Measurements from ENCODE around the gene SMCO3. TPM values are rescaled to one million over a fixed set of nuclear protein-coding genes. Genes with fewer than 3 reads are reported as not detected.

The SMCO3 gene
- total and polyA plus RNA-seq, 2 of the 13 experiments (the other 11 are each of a cell fraction or from before 2014, with no cell fraction given), result 0.29 to 0.42 TPM

- TF ChIP-seq PHF20 (CRISPR knock-in tag; IDR thresholded peaks at IDR 0.05), result no peak
- TF ChIP-seq CC2D1A (CRISPR knock-in tag; IDR thresholded peaks at IDR 0.05), result no peak
- TF ChIP-seq ZNF292 (CRISPR knock-in tag; IDR thresholded peaks at IDR 0.05; ENCODE audit: borderline replicate concordance, low read depth), result no peak
- no peak for TF ChIP-seq ZFYVE20 (CRISPR knock-in tag; IDR thresholded peaks at IDR 0.05; ENCODE audit: borderline replicate concordance, low read depth)
- no peak for TF ChIP-seq ZNF280B (CRISPR knock-in tag; IDR thresholded peaks at IDR 0.05; ENCODE audit: borderline replicate concordance)
- TF ChIP-seq ZNF230 (CRISPR knock-in tag; IDR thresholded peaks at IDR 0.05), result no peak
- no peak for TF ChIP-seq ZNF264 (CRISPR knock-in tag; IDR thresholded peaks at IDR 0.05)
- no peak for TF ChIP-seq ATF3 (CRISPR knock-in tag; IDR thresholded peaks at IDR 0.05)
- no peak for TF ChIP-seq THAP9 (CRISPR knock-in tag; IDR thresholded peaks at IDR 0.05; ENCODE audit: borderline replicate concordance)
- TF ChIP-seq ZNF564 (CRISPR knock-in tag; IDR thresholded peaks at IDR 0.05), result no peak
- no peak for TF ChIP-seq AKAP8 (CRISPR knock-in tag; IDR thresholded peaks at IDR 0.05)
These were observed 26.6 kb upstream of the SMCO3 start (continued) for GRCh38 chr12:14840616-14841015.
